ENCODE data around the gene UNC93B1.

DNA sequence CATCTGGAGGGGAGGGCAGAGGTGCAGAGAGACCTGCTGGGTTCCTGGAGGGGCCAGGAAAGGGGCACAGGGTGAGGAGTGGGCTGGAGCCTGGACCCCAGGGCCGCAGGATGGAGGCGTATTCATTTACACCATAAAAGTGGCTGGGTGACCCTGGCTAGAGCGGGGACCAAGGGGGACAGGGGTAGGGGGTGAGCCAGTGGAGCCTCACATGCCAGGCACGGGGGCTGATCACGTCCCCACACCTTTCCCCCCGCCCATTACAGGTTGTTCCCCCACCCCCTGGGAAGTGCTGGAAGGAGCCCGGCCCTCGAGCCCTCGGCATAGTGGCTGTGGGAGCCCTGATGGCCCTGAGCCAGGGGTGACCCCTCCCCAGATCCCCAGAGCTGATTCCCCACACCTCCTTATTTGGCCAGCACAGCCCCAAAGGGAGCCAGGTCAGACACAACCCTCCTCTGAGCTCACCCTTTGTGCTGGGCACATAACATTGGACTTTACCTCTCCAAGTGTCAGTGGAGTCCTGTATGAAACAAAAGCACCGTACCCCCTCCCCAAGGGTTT lies 35.7 kb upstream of the UNC93B1 start:
- TF ChIP-seq, protein P1, sequence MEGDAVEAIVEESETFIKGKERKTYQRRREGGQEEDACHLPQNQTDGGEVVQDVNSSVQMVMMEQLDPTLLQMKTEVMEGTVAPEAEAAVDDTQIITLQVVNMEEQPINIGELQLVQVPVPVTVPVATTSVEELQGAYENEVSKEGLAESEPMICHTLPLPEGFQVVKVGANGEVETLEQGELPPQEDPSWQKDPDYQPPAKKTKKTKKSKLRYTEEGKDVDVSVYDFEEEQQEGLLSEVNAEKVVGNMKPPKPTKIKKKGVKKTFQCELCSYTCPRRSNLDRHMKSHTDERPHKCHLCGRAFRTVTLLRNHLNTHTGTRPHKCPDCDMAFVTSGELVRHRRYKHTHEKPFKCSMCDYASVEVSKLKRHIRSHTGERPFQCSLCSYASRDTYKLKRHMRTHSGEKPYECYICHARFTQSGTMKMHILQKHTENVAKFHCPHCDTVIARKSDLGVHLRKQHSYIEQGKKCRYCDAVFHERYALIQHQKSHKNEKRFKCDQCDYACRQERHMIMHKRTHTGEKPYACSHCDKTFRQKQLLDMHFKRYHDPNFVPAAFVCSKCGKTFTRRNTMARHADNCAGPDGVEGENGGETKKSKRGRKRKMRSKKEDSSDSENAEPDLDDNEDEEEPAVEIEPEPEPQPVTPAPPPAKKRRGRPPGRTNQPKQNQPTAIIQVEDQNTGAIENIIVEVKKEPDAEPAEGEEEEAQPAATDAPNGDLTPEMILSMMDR (IDR thresholded peaks at IDR 0.05) = no peak
- TF ChIP-seq POLR2A (IDR thresholded peaks at IDR 0.05) (no peak), POLR2AphosphoS5 (IDR thresholded peaks at IDR 0.05) (no peak)

All from upper lobe of left lung (tissue), 4 donors.